ENCODE results near the gene SLC35F4. TPM values are rescaled to one million over a fixed set of nuclear protein-coding genes. Genes with fewer than 3 reads are reported as not detected.

Gene SLC35F4
- total RNA-seq, 1 experiment from 2014 or later = not detected

DNA sequence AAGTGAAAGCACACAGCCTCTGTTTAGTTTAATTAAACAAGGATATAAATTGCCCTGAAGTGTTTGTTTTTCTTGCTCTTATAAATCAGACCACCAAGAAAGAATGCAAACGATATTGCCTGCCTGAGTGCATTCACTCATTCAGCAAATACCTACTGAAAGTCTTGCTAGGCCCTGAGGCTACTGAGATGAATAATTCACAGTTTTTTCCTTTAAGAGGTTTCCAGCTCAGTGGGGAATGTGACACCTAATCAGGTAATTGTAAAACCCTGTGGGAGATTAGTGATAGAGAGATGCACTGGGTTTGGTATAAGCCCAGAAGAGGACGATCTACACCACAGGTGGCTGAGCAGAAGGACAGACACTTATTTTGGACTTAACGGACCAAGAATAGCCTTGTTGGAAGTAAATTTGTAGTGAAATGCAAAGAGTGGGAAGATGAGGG is 151.4 kb downstream of the SLC35F4 start:
- H3K27ac Mint-ChIP-seq = peak overlapping the region in 2 of 3 experiments; percentile 37 to 65; a peak in 4 of 7 replicates
- Histone ChIP-seq H2BK120ac (ENCODE audit: low read depth, low read length, poor library complexity, severe bottlenecking) (no peak overlapping the region), H3K79me2 (ENCODE audit: insufficient read depth, low read length) (no peaks in the 10 kb centered on the region), H3K4ac (ENCODE audit: low read depth, low read length) (no peak overlapping the region), H4K8ac (replicated peaks; ENCODE audit: insufficient read length, low read depth, low read length) (no peak overlapping the region), H2BK5ac (ENCODE audit: insufficient read length, low read length) (no peak overlapping the region), H3K4me2 (ENCODE audit: insufficient read depth, insufficient read length, low read length) (no peak overlapping the region), H2BK12ac (ENCODE audit: insufficient read length, low read depth, low read length) (no peak overlapping the region), H2BK20ac (ENCODE audit: low read depth, low read length, poor library complexity, severe bottlenecking) (no peak overlapping the region), H3K18ac (ENCODE audit: insufficient read length, low read depth, low read length) (no peak overlapping the region), H4K91ac (ENCODE audit: insufficient read length, low read depth, low read length) (no peak overlapping the region), H4K5ac (ENCODE audit: insufficient read length, low read depth, low read length) (no peak overlapping the region), H3K14ac (ENCODE audit: insufficient read depth, low read length) (no peak overlapping the region), H3K27ac (ENCODE audit: insufficient read length, low read depth, low read length) (no peak overlapping the region), H4K20me1 (ENCODE audit: control insufficient read depth, insufficient read depth, insufficient read length) (no peaks in the 10 kb centered on the region), H2BK15ac (ENCODE audit: low read depth, low read length) (no peak overlapping the region), H3K9me3 (ENCODE audit: control insufficient read depth, low read depth, low read length) (no peaks in the 10 kb centered on the region), H2AK5ac (ENCODE audit: insufficient read length, low read length) (no peak overlapping the region), H2AFZ (ENCODE audit: low read length) (no peak overlapping the region), H3K27me3 (ENCODE audit: insufficient read depth, low read length) (no peaks in the 10 kb centered on the region), H3T11ph (ENCODE audit: low read length) (no peak overlapping the region), H3K9ac (ENCODE audit: extremely low read depth, insufficient read length, low read length) (no peak overlapping the region), H3K23ac (ENCODE audit: insufficient read length, low read depth, low read length) (no peak overlapping the region), H3K4me1 (ENCODE audit: insufficient read depth, low read length) (peaks cover 7% of the 10 kb centered on the region; the same call in 1 of the 2 replicates), H3K56ac (ENCODE audit: insufficient read length, low read depth, low read length) (no peak overlapping the region), H3K79me1 (ENCODE audit: insufficient read depth, low read depth, low read length, poor library complexity, severe bottlenecking) (no peaks in the 10 kb centered on the region), H3K23me2 (ENCODE audit: insufficient read length, low read depth, low read length, poor library complexity, severe bottlenecking) (no peaks in the 10 kb centered on the region)
- peak overlapping the region in 1 of 2 experiments; percentile 16; a peak in 1 of 5 replicates for H3K4me3 Mint-ChIP-seq
- H3K9me3 Mint-ChIP-seq = peaks cover 19 to 31% of the 10 kb centered on the region in 2 experiments
- peaks cover 7 to 18% (median 18%) of the 10 kb centered on the region in 3 experiments for H3K36me3 Mint-ChIP-seq (ENCODE audit: insufficient read depth in 1 of 3, low read depth in 3 of 3)
- DNase-seq = peak; percentile 55
- WGBS (ENCODE audit: extremely low coverage, insufficient read length, low lambda C conversion rate) = no CpG with 5 or more reads among the region's 3 CpGs
- H3K4me1 Mint-ChIP-seq = peaks cover 34 to 35% of the 10 kb centered on the region in 2 experiments
- no peak for TF ChIP-seq CTCF (conservative IDR thresholded peaks at IDR 0.05)
- H3K27me3 Mint-ChIP-seq (ENCODE audit: low read depth) = no peaks in the 10 kb centered on the region; the same call in 1 of the 2 replicates
